Measurements from ENCODE around the gene SLC22A15. TPM values are rescaled to one million over a fixed set of nuclear protein-coding genes. Genes with fewer than 3 reads are reported as not detected.

SLC22A15 gene
- polyA plus RNA-seq, 1 donor (not counting 4 experiments of a cell fraction or from before 2014, with no cell fraction given) = 14.9 TPM

- H3K9me1 ChIP-seq (ENCODE audit: control insufficient read depth, extremely low read depth, insufficient read depth, low read length) = no peaks in the 10 kb centered on the region
- FAIRE-seq = no peak
These were observed 55.1 kb downstream of the SLC22A15 start for GRCh38 chr1:116031302-116031835.

GRCh38 chr1:116033322-116033721 is 57.0 kb downstream of the SLC22A15 start:
- H3K9me3 ChIP-seq (ENCODE audit: control insufficient read depth, low read depth, low read length) = no peaks in the 10 kb centered on the region
- peaks cover 5% of the 10 kb centered on the region for H3K4me1 ChIP-seq (ENCODE audit: control insufficient read depth, extremely low read depth, insufficient read depth, low read length)
- H3K9ac ChIP-seq (ENCODE audit: control insufficient read depth, extremely low read depth, insufficient read depth, low read length) = no peak overlapping the region
- H3K9me1 ChIP-seq (ENCODE audit: control insufficient read depth, extremely low read depth, insufficient read depth, low read length) = no peaks in the 10 kb centered on the region
- dilution Hi-C loops (cut with MboI; ENCODE audit: extremely low pct_ligation_motif_present, low sequenced_read_pairs) = no loop called here
- FAIRE-seq = peak; percentile 72
- H3K4me3 ChIP-seq (ENCODE audit: control insufficient read depth in 2 of 3, extremely low read depth in 1 of 3, insufficient read depth in 2 of 3, low read depth in 1 of 3, low read length in 3 of 3) = no peak overlapping the region
- no peak overlapping the region for H3K27ac ChIP-seq (ENCODE audit: control insufficient read depth, insufficient read depth, low read length)
- H3K4me2 ChIP-seq (ENCODE audit: control insufficient read depth, extremely low read depth, insufficient read depth, low read depth, low read length) = no peak overlapping the region
- peaks cover 19 to 33% of the 10 kb centered on the region in 2 experiments for H3K36me3 ChIP-seq (ENCODE audit: control insufficient read depth in 2 of 2, extremely low read depth in 1 of 2, insufficient read depth in 2 of 2, low read length in 2 of 2)
- no peaks in the 10 kb centered on the region for H3K27me3 ChIP-seq (ENCODE audit: control insufficient read depth, extremely low read depth, insufficient read depth, low read length)
- no peaks in the 10 kb centered on the region for H4K20me1 ChIP-seq (ENCODE audit: control insufficient read depth, extremely low read depth, insufficient read depth, low read length)
- no peak overlapping the region for H2AFZ ChIP-seq (ENCODE audit: control insufficient read depth, low read length)
- peak; percentile 32 for DNase-seq (ENCODE audit: low read depth, low spot score)
- no peaks in the 10 kb centered on the region for H3K79me2 ChIP-seq (ENCODE audit: control insufficient read depth, insufficient read depth, low read length)
- TF ChIP-seq EZH2 (IDR thresholded peaks at IDR 0.05; ENCODE audit: low read length) = no peak

More at GRCh38 chr1:116031302-116031835, 55.1 kb downstream of the SLC22A15 start:
- TF ChIP-seq CTCF (optimal IDR thresholded peaks at IDR 0.05 in 1 of 3, IDR thresholded peaks at IDR 0.05 in 1 of 3, conservative IDR thresholded peaks at IDR 0.05 in 1 of 3; ENCODE audit: extremely low read depth in 1 of 3, insufficient read depth in 2 of 3, low read length in 3 of 3) (no peak), EZH2 (IDR thresholded peaks at IDR 0.05; ENCODE audit: low read length) (no peak)
- H3K9me3 ChIP-seq (ENCODE audit: control insufficient read depth, low read depth, low read length) = no peaks in the 10 kb centered on the region
- H3K36me3 ChIP-seq (ENCODE audit: control insufficient read depth in 2 of 2, extremely low read depth in 1 of 2, insufficient read depth in 2 of 2, low read length in 2 of 2) = peaks cover 24 to 41% of the 10 kb centered on the region in 2 experiments
- peaks cover 5% of the 10 kb centered on the region for H3K4me1 ChIP-seq (ENCODE audit: control insufficient read depth, extremely low read depth, insufficient read depth, low read length)
- no peak overlapping the region for H3K9ac ChIP-seq (ENCODE audit: control insufficient read depth, extremely low read depth, insufficient read depth, low read length)
- H2AFZ ChIP-seq (ENCODE audit: control insufficient read depth, low read length) = no peak overlapping the region
- dilution Hi-C loops (cut with MboI; ENCODE audit: extremely low pct_ligation_motif_present, low sequenced_read_pairs) = no loop called here
- H3K4me3 ChIP-seq (ENCODE audit: control insufficient read depth in 2 of 3, extremely low read depth in 1 of 3, insufficient read depth in 2 of 3, low read depth in 1 of 3, low read length in 3 of 3) = no peak overlapping the region
- no peak overlapping the region for H3K4me2 ChIP-seq (ENCODE audit: control insufficient read depth, extremely low read depth, insufficient read depth, low read depth, low read length)
- no peaks in the 10 kb centered on the region for H4K20me1 ChIP-seq (ENCODE audit: control insufficient read depth, extremely low read depth, insufficient read depth, low read length)
- H3K27me3 ChIP-seq (ENCODE audit: control insufficient read depth, extremely low read depth, insufficient read depth, low read length) = no peaks in the 10 kb centered on the region
- no peaks in the 10 kb centered on the region for H3K79me2 ChIP-seq (ENCODE audit: control insufficient read depth, insufficient read depth, low read length)
- DNase-seq (ENCODE audit: low read depth, low spot score) = no peak
- no peak overlapping the region for H3K27ac ChIP-seq (ENCODE audit: control insufficient read depth, insufficient read depth, low read length)

GRCh38 chr1:116036255-116036654 is 59.9 kb downstream of the SLC22A15 start:
- FAIRE-seq (no peak), DNase-seq (ENCODE audit: low read depth, low spot score) (no peak)
- no peak overlapping the region for H3K9ac ChIP-seq (ENCODE audit: control insufficient read depth, extremely low read depth, insufficient read depth, low read length)
- no peaks in the 10 kb centered on the region for H3K79me2 ChIP-seq (ENCODE audit: control insufficient read depth, insufficient read depth, low read length)
- no peak overlapping the region for H2AFZ ChIP-seq (ENCODE audit: control insufficient read depth, low read length)
- H3K36me3 ChIP-seq (ENCODE audit: control insufficient read depth in 2 of 2, extremely low read depth in 1 of 2, insufficient read depth in 2 of 2, low read length in 2 of 2) = peaks cover 19 to 30% of the 10 kb centered on the region in 2 experiments
- H3K9me3 ChIP-seq (ENCODE audit: control insufficient read depth, low read depth, low read length) = no peaks in the 10 kb centered on the region
- H3K4me3 ChIP-seq (ENCODE audit: control insufficient read depth in 2 of 3, extremely low read depth in 1 of 3, insufficient read depth in 2 of 3, low read depth in 1 of 3, low read length in 3 of 3) = no peak overlapping the region
- no peaks in the 10 kb centered on the region for H3K9me1 ChIP-seq (ENCODE audit: control insufficient read depth, extremely low read depth, insufficient read depth, low read length)
- no peaks in the 10 kb centered on the region for H4K20me1 ChIP-seq (ENCODE audit: control insufficient read depth, extremely low read depth, insufficient read depth, low read length)
- no peaks in the 10 kb centered on the region for H3K27me3 ChIP-seq (ENCODE audit: control insufficient read depth, extremely low read depth, insufficient read depth, low read length)
- no peak overlapping the region for H3K4me2 ChIP-seq (ENCODE audit: control insufficient read depth, extremely low read depth, insufficient read depth, low read depth, low read length)
- dilution Hi-C loops (cut with MboI; ENCODE audit: extremely low pct_ligation_motif_present, low sequenced_read_pairs) = no loop called here
- H3K4me1 ChIP-seq (ENCODE audit: control insufficient read depth, extremely low read depth, insufficient read depth, low read length) = peaks cover 5% of the 10 kb centered on the region
- no peak overlapping the region for H3K27ac ChIP-seq (ENCODE audit: control insufficient read depth, insufficient read depth, low read length)
- TF ChIP-seq EZH2 (IDR thresholded peaks at IDR 0.05; ENCODE audit: low read length) (no peak), CTCF (optimal IDR thresholded peaks at IDR 0.05 in 1 of 3, IDR thresholded peaks at IDR 0.05 in 1 of 3, conservative IDR thresholded peaks at IDR 0.05 in 1 of 3; ENCODE audit: extremely low read depth in 1 of 3, insufficient read depth in 2 of 3, low read length in 3 of 3) (no peak)

Measured in keratinocyte (primary cell).